Nephron (organoid): Measurements from ENCODE around the gene ZFYVE1.

Source experiments
- H3K27ac Mint-ChIP-seq, 3 experiments: 2 replicates each; pipeline ENCODE4 v1.8.0; 2020; ENCODE audit warnings: mixed read lengths in 3 of 3, mild to moderate bottlenecking in 2 of 3, moderate library complexity in 1 of 3
- H3K27me3 Mint-ChIP-seq: 2 replicates; pipeline ENCODE4 v1.8.0; 2021; ENCODE audit warnings: low read depth, mild to moderate bottlenecking, moderate library complexity, mixed read lengths
- H3K36me3 Mint-ChIP-seq: 2 replicates; pipeline ENCODE4 v1.8.0; 2020; ENCODE audit warnings: low read depth, mixed read lengths
- H3K4me1 Mint-ChIP-seq: 2 replicates; pipeline ENCODE4 v1.8.0; 2020; ENCODE audit warnings: mixed read lengths
- H3K4me3 Mint-ChIP-seq, 3 experiments: 2 replicates each; pipeline ENCODE4 v1.8.0; 2020; ENCODE audit warnings: mild to moderate bottlenecking in 3 of 3, mixed read lengths in 3 of 3, moderate library complexity in 2 of 3
- H3K9me3 Mint-ChIP-seq: 2 replicates; pipeline ENCODE4 v1.8.0; 2020; ENCODE audit warnings: mixed read lengths
- CTCF ChIP-seq, 3 experiments: fragments of 200-600 bp; sonication (generic); IDR thresholded peaks; one replicate each; pipeline ENCODE4 v1.5.0; 2021; ENCODE audit warnings: antibody characterized with exemption in 3 of 3; ENCODE audit not compliant: unreplicated experiment in 3 of 3

Gene ZFYVE1

GRCh38 chr14:72925815-72926291 lies 101.1 kb downstream of the ZFYVE1 start:
- no peak for TF ChIP-seq CTCF (IDR thresholded peaks at IDR 0.05; ENCODE audit: unreplicated experiment in 3 of 3)
- peaks cover 7% of the 10 kb centered on the region for H3K27me3 Mint-ChIP-seq
- no peaks in the 10 kb centered on the region for H3K9me3 Mint-ChIP-seq
- H3K27ac Mint-ChIP-seq: peak overlapping the region; percentile 33 to 90 (median 86)
- peak overlapping the region; percentile 97 to 98 (median 97) for H3K4me3 Mint-ChIP-seq
- no peaks in the 10 kb centered on the region for H3K4me1 Mint-ChIP-seq
- H3K36me3 Mint-ChIP-seq: no peaks in the 10 kb centered on the region

GRCh38 chr14:72925171-72925759 lies 101.6 kb downstream of the ZFYVE1 start:
- Mint-ChIP-seq H3K4me3 (peak overlapping the region; percentile 97 to 98 (median 97)), H3K27ac (peak overlapping the region in 2 of 3 experiments; percentile 86 to 90), H3K36me3 (no peaks in the 10 kb centered on the region), H3K4me1 (no peaks in the 10 kb centered on the region), H3K27me3 (peaks cover 7% of the 10 kb centered on the region), H3K9me3 (no peaks in the 10 kb centered on the region)
- TF ChIP-seq CTCF (IDR thresholded peaks at IDR 0.05; ENCODE audit: unreplicated experiment in 3 of 3): no peak

- Mint-ChIP-seq H3K36me3 (no peaks in the 10 kb centered on the region), H3K27me3 (peaks cover 11% of the 10 kb centered on the region), H3K9me3 (no peaks in the 10 kb centered on the region), H3K4me1 (no peaks in the 10 kb centered on the region), H3K27ac (no peak overlapping the region), H3K4me3 (peak overlapping the region in 2 of 3 experiments; percentile 8 to 15)
- no peak for TF ChIP-seq CTCF (IDR thresholded peaks at IDR 0.05; ENCODE audit: unreplicated experiment in 3 of 3)
Observed at GRCh38 chr14:72924337-72924736, 102.6 kb downstream of the ZFYVE1 start.

GRCh38 chr14:72921396-72921795 lies 105.5 kb downstream of the ZFYVE1 start:
- Mint-ChIP-seq H3K4me1 (peaks cover 15% of the 10 kb centered on the region), H3K9me3 (no peaks in the 10 kb centered on the region), H3K27ac (no peak overlapping the region), H3K4me3 (no peak overlapping the region), H3K36me3 (no peaks in the 10 kb centered on the region), H3K27me3 (peaks cover 11% of the 10 kb centered on the region)
- no peak for TF ChIP-seq CTCF (IDR thresholded peaks at IDR 0.05; ENCODE audit: unreplicated experiment in 3 of 3)

- Mint-ChIP-seq H3K36me3 (no peaks in the 10 kb centered on the region), H3K27ac (no peak overlapping the region), H3K4me1 (peaks cover 15% of the 10 kb centered on the region), H3K9me3 (no peaks in the 10 kb centered on the region), H3K4me3 (no peak overlapping the region), H3K27me3 (peaks cover 4% of the 10 kb centered on the region)
- no peak for TF ChIP-seq CTCF (IDR thresholded peaks at IDR 0.05; ENCODE audit: unreplicated experiment in 3 of 3)
Observed at GRCh38 chr14:72920008-72920407, 106.9 kb downstream of the ZFYVE1 start.
